Parathyroid adenoma (tissue), 2 donors: ENCODE measurements around the gene NRIP3.

Experiments used
- H2AFZ ChIP-seq: fragments of 300-600 bp; sonication (generic); one replicate; pipeline ENCODE4 v1.7.0; 2017; ENCODE audit warnings: antibody characterized with exemption, mild to moderate bottlenecking
- H3K27ac ChIP-seq: fragments of 300-600 bp; sonication (generic); one replicate; pipeline ENCODE4 v1.7.0; 2017
- H3K27me3 ChIP-seq: fragments of 300-600 bp; sonication (generic); one replicate; pipeline ENCODE4 v1.7.0; 2017; ENCODE audit warnings: low read length; ENCODE audit not compliant: control insufficient read depth, insufficient read depth
- H3K36me3 ChIP-seq: fragments of 300-600 bp; sonication (generic); one replicate; pipeline ENCODE4 v1.7.0; 2017; ENCODE audit warnings: low read length; ENCODE audit not compliant: control insufficient read depth, insufficient read depth
- H3K4me1 ChIP-seq: fragments of 300-600 bp; sonication (generic); one replicate; pipeline ENCODE4 v1.7.0; 2017; ENCODE audit warnings: control low read depth
- H3K4me2 ChIP-seq: fragments of 300-600 bp; sonication (generic); one replicate; pipeline ENCODE4 v1.7.0; 2017; ENCODE audit warnings: low read length
- H3K4me3 ChIP-seq: fragments of 300-600 bp; sonication (generic); one replicate; pipeline ENCODE4 v1.7.0; 2017; ENCODE audit warnings: low read depth, low read length
- H3K79me2 ChIP-seq: fragments of 300-600 bp; sonication (generic); one replicate; pipeline ENCODE4 v1.7.0; 2017; ENCODE audit warnings: control low read depth
- H3K9ac ChIP-seq: fragments of 300-600 bp; sonication (generic); one replicate; pipeline ENCODE4 v1.7.0; 2017; ENCODE audit warnings: mild to moderate bottlenecking
- H3K9me3 ChIP-seq: fragments of 300-600 bp; sonication (generic); one replicate; pipeline ENCODE4 v1.7.0; 2017; ENCODE audit warnings: low read length; ENCODE audit not compliant: control insufficient read depth
- TF ChIP-seq, protein P1 (sequence below): fragments of 300-600 bp; sonication (generic); IDR thresholded peaks from one replicate; pipeline ENCODE4 v1.7.0; 2017; ENCODE audit warnings: antibody characterized with exemption, mild to moderate bottlenecking
- donor health status: primary hyperparathyroidism.

The NRIP3 gene

DNA sequence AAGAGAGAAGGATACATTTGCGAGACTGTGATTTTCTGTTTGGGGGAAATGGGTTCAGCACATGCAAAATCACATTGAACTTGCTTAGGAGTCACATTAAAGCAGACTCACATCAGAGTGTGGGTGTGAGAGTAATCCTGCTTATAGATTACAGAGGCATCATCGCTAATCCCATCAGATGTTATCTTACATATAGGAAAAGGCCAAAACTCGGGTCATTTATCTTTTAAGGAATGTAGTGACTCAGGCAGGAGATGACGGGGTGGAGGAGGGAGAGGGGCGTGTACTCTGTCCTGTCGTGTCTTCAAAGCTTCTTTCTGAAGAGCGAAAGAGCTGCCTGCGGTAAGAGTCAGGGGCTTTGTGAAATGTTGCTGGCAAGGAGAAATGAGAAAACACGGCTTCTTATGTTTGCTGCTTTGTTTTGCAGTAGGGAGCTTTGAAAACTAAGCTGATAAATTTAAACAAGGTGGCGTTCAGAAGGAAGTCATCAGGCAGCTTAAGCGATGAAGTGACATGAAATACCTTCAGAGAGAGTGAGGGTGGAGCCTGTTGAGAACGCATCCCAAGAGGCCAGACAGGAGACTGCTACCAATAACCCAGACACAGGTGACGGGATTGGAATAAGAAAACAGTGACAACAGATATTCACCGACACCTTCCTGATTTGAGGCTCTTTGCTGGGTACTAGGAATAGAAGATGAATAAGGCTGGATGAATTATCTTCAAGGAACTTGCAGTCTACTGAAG is 68.9 kb downstream of the NRIP3 start:
- H3K79me2 ChIP-seq, result no peaks in the 10 kb centered on the region
- no peaks in the 10 kb centered on the region for H3K27me3 ChIP-seq
- TF ChIP-seq, protein P1, sequence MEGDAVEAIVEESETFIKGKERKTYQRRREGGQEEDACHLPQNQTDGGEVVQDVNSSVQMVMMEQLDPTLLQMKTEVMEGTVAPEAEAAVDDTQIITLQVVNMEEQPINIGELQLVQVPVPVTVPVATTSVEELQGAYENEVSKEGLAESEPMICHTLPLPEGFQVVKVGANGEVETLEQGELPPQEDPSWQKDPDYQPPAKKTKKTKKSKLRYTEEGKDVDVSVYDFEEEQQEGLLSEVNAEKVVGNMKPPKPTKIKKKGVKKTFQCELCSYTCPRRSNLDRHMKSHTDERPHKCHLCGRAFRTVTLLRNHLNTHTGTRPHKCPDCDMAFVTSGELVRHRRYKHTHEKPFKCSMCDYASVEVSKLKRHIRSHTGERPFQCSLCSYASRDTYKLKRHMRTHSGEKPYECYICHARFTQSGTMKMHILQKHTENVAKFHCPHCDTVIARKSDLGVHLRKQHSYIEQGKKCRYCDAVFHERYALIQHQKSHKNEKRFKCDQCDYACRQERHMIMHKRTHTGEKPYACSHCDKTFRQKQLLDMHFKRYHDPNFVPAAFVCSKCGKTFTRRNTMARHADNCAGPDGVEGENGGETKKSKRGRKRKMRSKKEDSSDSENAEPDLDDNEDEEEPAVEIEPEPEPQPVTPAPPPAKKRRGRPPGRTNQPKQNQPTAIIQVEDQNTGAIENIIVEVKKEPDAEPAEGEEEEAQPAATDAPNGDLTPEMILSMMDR, result no peak
- H3K9ac ChIP-seq, result no peak overlapping the region
- no peak overlapping the region for H3K27ac ChIP-seq
- no peaks in the 10 kb centered on the region for H3K36me3 ChIP-seq
- no peak overlapping the region for H3K4me2 ChIP-seq
- H3K4me3 ChIP-seq, result no peak overlapping the region
- H2AFZ ChIP-seq, result no peak overlapping the region
- no peaks in the 10 kb centered on the region for H3K4me1 ChIP-seq
- H3K9me3 ChIP-seq, result no peaks in the 10 kb centered on the region

DNA sequence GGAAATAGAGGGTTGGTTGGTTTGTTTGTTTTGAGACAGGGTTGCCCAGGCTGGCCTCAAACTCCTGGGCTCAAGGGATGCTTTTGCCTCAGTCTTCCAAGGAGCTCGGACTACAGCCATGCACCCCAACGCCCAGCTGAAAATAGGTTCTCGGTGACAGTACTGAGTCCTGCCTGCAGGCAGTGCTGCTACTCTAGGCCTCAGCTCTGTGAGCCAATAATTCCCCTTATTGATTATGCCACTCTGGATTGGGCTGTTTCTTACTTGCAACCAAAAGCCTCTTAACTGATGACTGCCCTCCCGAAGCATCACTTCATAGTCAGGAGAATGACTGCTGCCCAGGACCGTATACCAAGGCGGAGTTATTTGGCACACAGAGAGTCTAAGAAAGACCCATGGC is 69.9 kb downstream of the NRIP3 start:
- no peak overlapping the region for H3K27ac ChIP-seq
- H3K27me3 ChIP-seq, result no peaks in the 10 kb centered on the region
- H3K9ac ChIP-seq, result no peak overlapping the region
- no peak overlapping the region for H2AFZ ChIP-seq
- no peak overlapping the region for H3K4me2 ChIP-seq
- H3K9me3 ChIP-seq, result no peaks in the 10 kb centered on the region
- TF ChIP-seq, protein P1, result no peak
- H3K36me3 ChIP-seq, result no peaks in the 10 kb centered on the region
- no peaks in the 10 kb centered on the region for H3K4me1 ChIP-seq
- H3K4me3 ChIP-seq, result no peak overlapping the region
- no peaks in the 10 kb centered on the region for H3K79me2 ChIP-seq

GRCh38 chr11:8932564-8933180 is 71.1 kb downstream of the NRIP3 start, which contains the start of gene C11orf16:
Gene C11orf16 (minus strand): TSS chr11:8932947. CDS start chr11:8932308, 639 bp downstream.
- TF ChIP-seq, protein P1, result no peak
- no peak within 1 kb of the TSS for H3K9ac ChIP-seq
- no peak within 1 kb of the TSS for H3K4me3 ChIP-seq

More at GRCh38 chr11:8932564-8933180, 71.1 kb downstream of the NRIP3 start, which contains the start of gene C11orf16:
- Histone ChIP-seq H2AFZ (no peak within 1 kb of the TSS), H3K4me2 (no peak within 1 kb of the TSS), H3K79me2 (no peaks in the 10 kb centered on the region), H3K36me3 (no peaks in the 10 kb centered on the region), H3K9me3 (no peaks in the 10 kb centered on the region), H3K27ac (no peak within 1 kb of the TSS), H3K4me1 (no peaks in the 10 kb centered on the region), H3K27me3 (no peaks in the 10 kb centered on the region)
